RPMI8226 (cell line): ENCODE results near the gene PLEK.
"Not testable (repeated sequence)": the region's sequence is repeated elsewhere in the genome, so short reads cannot be mapped to it uniquely, and the experiment has no call there.

Experiments
- DNase-seq: peaks from one replicate; pipeline ENCODE4 v3.0.0-alpha.2; 2015

The PLEK gene

DNA sequence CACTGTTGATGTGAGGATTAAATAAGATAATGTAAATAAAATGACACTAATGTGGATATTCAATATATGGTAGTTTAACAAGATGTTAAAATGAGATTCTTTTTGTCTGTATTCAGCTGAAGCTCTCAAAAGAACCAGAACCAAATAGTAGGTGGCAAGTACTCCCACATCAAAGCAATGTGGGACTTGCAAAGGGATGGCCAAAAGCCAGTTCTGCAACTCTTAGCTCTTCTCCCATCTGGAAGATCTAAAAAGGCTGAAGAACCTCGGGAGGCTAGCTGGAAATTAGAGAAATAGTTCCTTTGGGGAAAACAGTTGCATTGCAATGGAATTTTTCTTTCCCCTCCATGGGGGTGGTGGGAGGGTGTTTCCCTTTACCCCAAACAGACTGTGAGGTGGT is 53.3 kb downstream of the PLEK start:
- no peak for DNase-seq

DNA sequence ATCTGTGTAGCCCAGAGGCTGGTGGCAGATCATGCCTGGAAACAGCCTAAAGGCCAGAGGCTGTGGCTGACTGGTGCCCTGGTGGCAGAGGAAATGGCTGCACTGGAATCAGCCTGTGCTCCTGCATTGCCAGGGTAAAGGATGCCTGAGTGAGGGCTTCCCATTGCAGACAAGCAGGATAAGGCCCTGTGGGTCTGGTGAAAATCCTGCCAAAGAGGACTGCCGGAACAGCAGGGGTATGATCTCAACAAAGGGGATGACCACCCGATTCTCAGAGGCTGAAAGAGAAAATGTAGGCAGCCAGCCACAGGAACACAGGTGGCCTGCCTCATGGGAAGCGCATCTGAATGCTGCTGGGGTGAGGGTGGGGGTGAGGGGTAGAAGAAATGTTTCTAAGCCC is 53.8 kb downstream of the PLEK start:
- DNase-seq = no peak

DNA sequence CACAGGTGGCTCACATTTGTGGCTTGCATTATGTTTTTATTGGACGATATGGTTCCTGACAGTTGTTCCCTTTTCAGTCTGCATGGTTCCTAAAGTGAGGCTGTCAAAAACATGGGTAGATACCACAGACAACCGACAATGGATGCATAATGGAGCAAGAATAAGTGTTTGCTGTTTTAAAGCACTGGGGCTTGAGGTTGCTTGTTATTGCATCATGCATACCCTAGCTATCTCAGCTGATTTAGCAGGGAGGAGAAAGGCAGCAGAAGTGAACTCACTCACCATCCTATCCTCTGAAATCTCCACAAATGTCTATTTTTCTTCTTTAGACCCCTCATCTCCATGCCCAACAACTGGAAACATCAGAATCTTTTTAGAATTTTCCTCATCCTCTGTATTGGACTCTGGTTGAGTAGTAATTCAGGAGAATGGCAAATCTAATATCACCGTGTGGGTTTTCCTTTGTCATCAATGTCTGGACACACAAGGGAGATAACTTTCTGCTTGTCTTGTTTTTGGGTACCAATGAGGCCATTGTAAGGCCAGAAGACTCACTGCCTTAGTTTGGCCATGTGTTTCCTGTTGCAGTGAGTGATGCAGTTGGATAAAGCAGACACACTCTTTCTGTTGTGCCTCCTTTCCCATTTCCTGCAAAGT is 55.3 kb downstream of the PLEK start:
- no peak for DNase-seq

DNA sequence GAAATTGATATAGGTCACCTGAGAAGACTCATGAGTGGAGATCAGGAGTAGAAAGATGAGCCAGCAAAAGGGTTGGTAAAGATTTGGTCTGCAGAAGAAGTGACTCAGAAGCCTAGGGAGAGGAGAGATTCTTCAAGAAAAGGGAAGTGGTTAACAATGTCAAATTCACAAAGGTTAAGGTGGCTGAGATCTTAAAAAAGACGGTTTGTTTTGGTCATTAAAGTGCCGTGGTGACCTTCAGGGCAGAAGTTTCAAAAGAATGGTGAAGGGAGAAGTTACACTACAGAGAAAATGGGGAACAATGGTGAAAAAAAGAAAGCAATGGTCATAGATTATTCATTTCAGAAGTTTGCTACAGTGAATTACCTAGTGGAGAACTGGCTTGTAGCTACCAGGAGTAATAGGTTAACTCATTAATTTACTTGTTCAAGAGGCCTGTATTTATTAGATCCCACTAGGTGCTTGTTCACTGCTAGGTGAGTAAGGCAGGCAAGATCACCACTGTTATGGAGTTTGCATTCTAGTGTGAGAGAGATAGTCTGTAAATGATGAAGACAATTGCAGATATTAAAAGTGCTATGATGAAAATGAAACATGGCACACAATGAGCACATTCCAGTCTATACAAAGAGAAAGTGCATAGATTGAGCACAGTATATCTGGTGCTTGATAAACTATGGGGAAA is 59.0 kb downstream of the PLEK start:
- peak; percentile 72 for DNase-seq

DNA sequence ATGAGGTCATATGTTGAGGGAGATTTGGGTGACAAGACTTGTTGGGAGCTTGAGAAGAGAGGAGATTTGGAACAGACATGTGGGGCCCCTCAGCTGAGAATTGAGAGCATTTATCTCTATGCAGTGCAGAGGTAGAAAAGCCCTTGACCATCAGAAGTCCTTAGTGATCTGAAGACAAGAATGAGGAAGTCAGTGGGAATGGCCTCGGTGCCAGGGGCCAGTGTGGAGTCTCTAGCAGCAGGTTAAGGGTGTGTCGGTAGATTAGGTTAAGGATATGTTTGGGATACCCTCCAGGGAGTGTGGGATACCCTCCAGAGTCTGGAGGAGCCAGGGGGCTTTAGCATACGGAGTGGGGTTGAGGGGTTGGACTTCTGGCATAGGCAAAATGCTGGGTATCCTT is 60.4 kb downstream of the PLEK start:
- no peak for DNase-seq

DNA sequence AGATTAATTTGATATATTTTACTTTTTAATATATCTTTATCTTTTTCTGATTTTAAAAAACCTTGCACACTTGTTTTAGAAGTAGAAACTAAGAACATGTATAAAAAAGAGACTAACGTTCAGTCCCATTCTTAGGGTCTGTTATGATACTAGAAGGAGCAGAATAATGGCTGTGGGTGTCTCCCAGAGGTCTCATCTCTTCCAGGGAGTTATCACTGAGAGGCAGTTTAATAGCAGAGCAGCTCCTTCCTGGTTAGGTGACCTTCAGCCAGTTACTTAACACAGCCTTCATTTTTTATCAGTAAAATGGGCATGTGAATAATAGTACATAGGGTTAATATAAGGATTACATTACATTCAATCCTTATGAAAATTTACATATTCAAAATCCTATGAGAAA is 61.4 kb downstream of the PLEK start:
- no peak for DNase-seq

DNA sequence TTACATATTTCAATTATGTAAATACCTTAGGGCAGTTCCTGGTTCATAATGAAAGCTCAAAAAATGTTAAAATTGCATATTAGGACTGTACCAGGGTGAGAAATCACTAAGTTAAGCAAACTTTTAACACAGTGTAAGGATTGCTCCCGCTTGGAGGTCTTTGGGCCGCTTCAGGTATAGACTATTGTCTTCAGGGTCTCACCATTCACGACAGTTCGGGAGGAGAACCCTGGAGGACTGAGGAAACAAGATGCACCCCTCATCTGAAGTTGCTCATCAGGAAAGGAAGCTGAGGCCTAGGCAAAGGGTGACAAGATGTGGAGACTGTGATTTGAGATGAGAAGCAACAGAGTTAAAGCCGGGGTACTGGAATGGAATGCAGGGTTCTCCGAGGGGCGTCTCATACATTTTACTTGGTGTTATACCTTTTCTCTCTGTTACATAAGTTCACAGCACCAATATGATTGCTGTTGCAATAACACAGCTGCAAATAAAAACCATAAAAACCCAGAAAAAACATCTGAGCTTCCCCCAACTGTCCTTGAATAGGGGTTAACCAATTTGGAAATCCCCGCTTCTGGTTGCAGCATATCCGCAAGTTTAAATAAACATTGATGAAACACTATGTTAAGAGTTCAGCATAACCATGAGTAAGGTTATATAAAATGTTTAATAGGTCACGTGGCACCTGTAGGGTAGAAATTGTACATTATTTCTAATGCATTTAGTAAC is 61.9 kb downstream of the PLEK start:
- DNase-seq = no peak

DNA sequence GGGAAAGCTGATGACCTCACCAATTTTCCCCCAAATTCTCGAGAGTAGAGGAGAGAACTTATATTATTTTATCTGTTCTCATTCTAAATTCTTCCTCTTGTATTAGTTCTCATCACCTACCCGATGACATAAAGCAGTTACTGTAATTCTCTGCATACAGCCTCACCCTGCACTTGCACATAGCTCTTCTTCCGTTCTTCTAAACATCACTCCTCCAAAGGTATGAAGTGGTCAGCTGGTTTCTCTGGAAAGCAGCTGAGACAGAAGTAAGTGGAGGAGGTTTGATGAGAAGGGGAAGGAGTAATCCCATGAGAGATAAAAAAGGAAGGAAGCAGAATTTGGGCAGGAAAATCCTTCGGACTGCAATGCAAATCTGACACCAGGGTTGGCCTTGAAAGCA is 63.0 kb downstream of the PLEK start:
- DNase-seq = no peak

DNA sequence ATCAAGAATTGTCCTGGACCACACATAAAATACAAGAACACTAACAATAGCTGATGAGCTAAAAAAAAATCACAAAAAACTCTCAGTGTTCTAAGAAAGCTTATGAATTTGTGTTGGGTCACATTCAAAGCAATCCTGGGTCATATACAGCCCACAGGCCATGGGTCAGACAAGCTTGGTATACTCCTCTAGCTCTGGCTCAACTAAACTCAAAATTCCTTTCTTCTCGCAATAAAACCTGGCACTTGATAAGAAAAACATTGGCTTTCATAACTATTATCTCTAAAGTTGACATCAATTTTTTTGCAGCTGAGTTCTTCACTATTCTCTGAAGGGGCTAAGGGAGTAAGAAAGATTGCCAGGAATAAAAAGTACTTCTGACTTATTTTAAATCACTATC is 63.7 kb downstream of the PLEK start:
- no peak for DNase-seq

DNA sequence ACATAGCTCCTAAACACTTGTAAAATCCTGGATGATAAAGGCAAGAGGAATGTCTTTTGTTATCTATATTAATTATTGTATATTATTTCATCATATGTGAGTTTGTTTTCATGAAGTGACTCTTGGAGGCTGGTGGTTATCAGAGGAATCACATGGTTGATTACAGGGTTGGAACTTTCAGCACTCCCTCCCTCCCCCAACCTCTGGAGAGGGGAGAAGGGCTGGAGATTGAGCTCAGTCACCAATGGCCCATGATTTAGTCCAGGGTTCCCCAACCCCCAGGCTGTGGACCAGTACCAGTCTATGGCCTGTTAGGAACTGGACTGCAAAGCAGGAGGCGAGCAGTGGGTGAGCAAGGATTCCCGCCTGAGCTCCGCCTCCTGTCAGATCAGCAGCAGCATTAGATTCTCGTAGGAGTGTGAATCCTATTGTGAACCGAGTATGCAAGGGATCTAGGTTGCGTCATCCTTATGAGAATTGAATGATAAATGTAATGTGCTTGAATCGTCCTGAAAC is 64.3 kb downstream of the PLEK start:
- DNase-seq = no peak

DNA sequence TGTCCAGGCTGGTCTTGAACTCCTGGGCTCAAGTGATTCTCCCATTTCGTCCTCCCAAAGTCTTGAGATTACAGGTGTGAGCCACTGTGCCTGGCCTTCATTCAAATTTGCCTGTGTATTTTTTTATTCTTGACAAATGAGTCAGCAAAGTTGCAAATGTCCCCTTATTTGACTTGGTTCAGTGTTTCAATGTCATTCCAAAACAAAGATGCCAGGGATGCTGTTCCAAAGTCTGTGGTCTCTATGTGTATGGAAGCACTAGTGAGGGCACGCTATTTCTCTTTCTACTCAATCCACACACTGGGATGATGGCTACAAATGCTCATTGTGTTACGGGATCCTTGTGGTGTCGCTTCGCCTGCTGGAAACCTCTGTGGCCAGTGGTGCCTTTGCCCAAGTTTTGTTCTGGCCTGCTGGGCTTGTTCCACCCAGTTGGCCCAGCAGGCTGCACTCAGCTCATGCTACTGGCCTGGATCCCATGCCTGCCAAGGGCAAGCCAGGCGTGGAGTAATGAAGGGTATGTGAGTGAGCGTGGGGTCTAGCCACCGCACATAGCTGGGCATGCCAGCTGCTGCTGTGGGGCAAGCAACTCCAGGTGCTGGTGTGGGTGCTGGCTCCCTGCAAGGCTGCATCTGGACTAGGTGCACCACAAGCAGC is 66.4 kb downstream of the PLEK start:
- no peak for DNase-seq

DNA sequence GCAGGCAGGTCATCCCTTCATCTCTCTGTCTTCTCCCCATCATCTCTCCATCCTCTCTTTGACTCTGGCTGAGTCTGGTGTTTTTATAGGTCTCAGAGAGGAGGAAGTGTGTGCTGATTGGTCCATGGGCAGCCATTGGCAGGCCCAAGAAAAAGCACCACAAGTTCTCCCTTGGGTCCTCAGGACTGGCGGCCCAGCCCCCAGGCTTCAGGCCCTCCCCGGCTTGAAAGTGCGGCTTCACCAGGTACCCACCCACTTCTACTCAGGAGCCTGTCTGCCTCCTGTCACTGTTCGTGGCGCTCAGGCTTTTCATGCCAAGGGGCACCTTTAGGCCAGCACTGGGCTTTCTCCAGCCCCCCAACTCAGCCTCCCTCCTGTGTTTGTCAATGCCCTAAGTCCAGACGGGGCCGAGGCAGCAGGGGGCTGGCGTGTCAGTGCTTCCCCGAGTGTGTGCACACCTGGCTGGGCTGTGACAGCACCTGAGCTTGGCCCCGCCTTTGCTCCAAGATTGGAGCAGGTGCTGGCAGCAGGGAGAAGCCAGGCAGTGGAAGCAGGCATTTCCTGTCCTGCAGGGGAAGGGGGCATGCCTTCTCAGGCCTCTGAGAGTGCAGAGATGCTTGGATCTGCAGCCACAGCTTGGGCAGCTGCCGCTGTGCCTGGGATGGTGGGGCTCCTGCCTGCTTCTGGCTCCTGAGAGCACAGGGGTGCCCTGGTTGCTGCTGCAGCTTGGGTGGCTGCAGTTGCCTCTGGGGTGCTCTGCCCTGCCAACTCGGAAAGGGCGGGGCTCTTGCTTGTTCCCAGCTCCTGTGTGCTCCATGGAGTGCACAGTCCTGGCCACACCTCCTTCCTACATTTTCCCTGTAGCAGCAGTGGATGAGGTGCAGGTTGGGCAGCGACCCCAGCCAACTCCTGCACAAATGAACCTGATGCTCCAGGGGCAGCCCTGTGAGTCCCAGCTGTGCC is 67.9 kb downstream of the PLEK start:
- no peak for DNase-seq

DNA sequence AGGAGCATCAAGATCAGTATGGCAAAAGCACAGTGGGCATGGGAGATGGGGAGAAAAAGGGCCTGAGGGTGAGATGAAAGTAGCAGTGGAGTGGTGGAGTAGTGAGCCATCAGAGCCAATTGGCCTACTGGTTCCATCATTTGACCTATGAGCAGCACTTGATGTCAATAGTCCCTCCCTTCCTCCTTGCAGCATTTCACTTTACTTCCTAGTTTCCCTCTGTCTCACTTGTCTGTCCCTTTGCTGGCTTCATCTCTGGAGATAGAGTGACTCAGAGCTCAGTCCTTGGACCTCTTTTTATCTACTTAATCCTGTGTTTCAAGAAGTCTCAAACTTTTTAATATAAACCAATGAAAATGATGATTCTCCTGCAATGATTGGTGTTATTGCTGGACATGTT is 69.9 kb downstream of the PLEK start:
- no peak for DNase-seq

DNA sequence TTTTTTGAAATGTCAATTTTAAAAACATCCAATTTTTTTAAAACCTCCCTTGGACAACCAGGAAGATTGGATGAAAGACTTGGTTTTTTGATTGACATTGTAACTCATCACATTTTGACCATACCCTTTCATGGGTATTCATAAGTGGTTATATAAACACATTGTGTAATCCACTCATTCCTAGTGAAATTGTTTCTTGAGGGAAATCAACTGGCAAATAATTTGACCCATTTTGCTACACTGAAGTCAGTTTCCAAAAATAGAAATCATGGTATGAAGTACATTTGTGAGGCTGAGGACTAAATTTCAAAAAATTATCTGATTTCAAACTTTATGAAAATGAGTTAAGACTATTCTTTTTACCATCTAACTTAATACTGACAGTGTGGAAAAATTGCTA is 70.5 kb downstream of the PLEK start:
- no peak for DNase-seq

DNA sequence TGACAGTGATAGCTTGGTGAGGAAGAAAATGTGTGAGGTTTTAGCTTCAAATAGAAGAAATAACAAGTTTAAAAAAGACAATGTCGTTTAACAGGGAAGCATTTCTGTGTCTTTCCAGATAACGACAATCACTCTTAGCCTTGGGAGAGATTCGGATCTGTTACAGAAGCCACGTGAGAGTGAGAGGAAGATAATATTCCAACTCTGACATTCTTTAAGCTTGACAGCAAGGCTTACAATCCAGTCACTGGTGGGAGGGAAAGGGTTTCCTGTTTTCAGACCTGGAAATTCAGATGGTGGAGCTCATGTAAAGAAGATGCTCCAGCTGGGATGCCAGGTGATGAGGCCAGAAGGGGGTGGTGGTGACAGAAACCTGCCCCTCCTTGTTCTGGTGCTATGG is 71.2 kb downstream of the PLEK start:
- DNase-seq = no peak

DNA sequence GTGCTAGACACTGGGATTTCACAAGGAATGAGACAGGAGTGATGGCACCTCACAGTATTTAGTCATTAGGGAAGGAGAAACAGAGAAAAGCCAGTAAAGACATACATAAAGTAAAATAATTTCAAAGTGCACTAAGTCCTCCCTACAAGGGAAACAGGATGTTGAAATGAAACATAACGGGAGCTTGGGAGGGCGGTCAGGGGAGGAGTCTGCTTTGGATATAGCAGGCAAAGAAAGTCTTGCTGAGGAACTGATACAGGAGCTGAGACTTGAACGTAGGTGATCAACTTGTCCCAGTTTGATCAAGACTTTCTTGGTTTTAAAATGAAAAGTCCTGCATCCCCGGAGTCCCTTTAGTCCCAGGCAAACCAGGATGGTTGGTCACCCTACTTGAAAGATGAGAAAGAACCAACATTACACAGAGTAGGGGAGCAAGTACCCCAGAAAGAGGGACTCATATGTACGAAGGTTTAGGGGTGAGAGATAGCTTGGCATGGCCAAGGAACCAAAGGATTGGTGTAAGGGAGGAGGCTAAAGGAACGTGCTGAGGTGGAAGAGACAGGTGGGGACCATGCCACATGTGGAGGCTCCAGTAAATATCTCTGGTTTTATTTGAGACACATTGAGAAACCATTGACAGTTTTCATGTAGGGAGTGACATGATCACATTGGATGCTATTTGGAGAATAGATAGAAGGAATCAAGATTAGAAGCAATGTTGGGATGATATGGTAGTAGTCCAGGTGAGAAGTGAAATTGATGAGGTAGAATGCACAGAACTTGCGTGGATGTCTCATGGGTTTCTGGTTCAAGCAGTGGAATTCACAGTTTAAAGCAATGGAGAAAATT is 73.6 kb downstream of the PLEK start:
- DNase-seq = no peak

DNA sequence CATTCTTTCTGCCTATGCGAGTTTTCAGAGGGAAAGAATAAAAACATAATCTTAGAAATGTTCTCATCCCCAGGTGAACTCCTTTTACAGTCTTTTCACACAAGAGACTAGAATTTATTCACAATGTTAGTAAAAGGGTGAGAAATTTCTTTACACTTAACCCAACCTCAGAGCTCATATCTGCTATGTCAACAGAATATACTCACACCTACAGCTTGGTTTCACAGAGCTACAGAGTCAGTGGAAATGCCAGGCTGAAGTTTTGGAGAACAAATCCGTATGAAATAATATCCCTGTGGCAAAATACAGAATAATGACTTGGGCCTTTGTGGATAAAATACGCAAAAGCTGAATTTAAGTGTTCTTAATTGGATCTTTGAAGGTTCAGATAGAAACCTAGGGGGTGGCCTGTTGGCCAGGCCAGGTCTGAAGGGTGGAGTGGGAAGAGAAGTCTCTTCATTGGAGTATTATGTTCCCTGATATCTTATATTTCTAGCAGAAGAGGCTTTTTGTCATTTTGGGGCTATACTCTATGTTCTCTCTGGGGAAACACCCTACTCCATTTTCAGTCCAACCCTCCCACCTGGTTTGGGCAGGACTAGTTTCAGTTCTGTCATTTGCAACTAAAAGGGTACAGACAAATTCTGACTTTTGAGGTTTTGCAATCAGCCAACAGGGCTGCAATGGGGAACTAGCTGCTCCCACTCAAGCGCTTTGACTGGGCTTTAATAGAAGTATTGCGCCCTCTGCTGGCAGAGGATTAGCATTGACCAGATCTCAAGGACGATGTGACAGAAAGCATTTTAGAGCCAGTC is 76.3 kb downstream of the PLEK start:
- peak; percentile 95 for DNase-seq

DNA sequence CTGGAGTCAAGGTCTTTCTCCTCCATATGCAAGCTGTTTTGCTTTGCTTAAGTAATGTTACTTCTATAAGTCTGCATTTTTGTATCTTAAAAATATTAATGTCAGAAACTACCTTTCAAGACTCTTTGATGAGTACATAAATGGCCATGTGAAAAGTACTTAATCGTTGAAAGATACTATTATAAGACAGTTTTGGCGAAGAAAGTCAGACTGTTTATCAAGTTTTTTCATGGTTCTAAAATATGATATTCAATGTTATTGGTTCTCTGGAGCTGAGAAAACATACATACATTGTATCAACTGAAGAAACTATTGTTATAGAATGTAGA is 76.9 kb downstream of the PLEK start:
- DNase-seq = no peak

DNA sequence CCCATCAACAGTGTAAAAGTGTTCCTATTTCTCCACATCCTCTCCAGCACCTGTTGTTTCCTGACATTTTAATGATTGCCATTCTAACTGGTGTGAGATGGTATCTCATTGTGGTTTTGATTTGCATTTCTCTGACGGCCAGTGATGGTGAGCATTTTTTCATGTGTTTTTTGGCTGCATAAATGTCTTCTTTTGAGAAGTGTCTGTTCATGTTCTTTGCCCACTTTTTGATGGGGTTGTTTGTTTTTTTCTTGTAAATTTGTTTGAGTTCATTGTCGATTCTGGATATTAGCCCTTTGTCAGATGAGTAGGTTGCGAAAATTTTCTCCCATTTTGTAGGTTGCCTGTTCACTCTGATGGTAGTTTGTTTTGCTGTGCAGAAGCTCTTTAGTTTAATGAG is 81.3 kb downstream of the PLEK start:
- not testable (repeated sequence) for DNase-seq
